Heart left ventricle (tissue), 16 donors: ENCODE data around the gene PODNL1. TPM values are rescaled to one million over a fixed set of nuclear protein-coding genes. Genes with fewer than 3 reads are reported as not detected.

Experiments used
- ATAC-seq, 4 donors: fragments of 200-7000 bp; cut with Tn5 transposase; one replicate each; pipeline ENCODE4 v1.9.1; 2020 to 2022; ENCODE audit warnings: moderate library complexity in 4 of 4, mild to moderate bottlenecking in 3 of 4, moderate number of reproducible peaks in 1 of 4
- DNase-seq, 5 donors: peaks; one replicate each; pipeline ENCODE4 v3.0.0-alpha.2; 2020
- H3K27ac ChIP-seq, 12 donors: fragments of 200-600 bp; sonication (generic) in 4 of 12; one replicate each; pipeline versions ENCODE4 v1.5.0 to v1.8.0; 2016 to 2022; ENCODE audit warnings: mild to moderate bottlenecking in 2 of 12
- H3K27me3 ChIP-seq, 9 donors: fragments of 200-600 bp; sonication (generic) in 2 of 9; one replicate each; pipeline versions ENCODE4 v1.5.1 to v1.8.0; 2016 to 2022; ENCODE audit warnings: mild to moderate bottlenecking in 3 of 9
- H3K36me3 ChIP-seq, 9 donors: fragments of 200-600 bp; sonication (generic) in 2 of 9; one replicate each; pipeline versions ENCODE4 v1.5.0 to v1.8.0; 2018 to 2022; ENCODE audit warnings: mild to moderate bottlenecking in 2 of 9
- H3K4me1 ChIP-seq, 12 donors: fragments of 200-600 bp; sonication (generic) in 4 of 12; one replicate each; pipeline versions ENCODE4 v1.5.0 to v1.8.0; 2016 to 2022; ENCODE audit warnings: mild to moderate bottlenecking in 3 of 12
- H3K4me3 ChIP-seq, 12 donors: fragments of 200-600 bp; sonication (generic) in 4 of 12; one replicate each; pipeline versions ENCODE4 v1.5.0 to v1.8.0; 2017 to 2022; ENCODE audit warnings: mild to moderate bottlenecking in 9 of 12, moderate library complexity in 4 of 12
- H3K9me3 ChIP-seq, 12 donors: fragments of 200-600 bp; sonication (generic) in 4 of 12; one replicate each; pipeline versions ENCODE4 v1.5.0 to v1.8.0; 2016 to 2022; ENCODE audit warnings: mild to moderate bottlenecking in 1 of 12
- CTCF ChIP-seq, 12 donors: fragments of 200-600 bp; sonication (generic) in 4 of 12; IDR thresholded peaks; one replicate each; pipeline versions ENCODE4 v1.5.0 to v1.8.0; 2018 to 2022; ENCODE audit warnings: antibody characterized with exemption in 12 of 12, mild to moderate bottlenecking in 5 of 12
- POLR2A ChIP-seq, 2 donors: fragments of 450-650 bp; IDR thresholded peaks; one replicate each; pipeline ENCODE4 v1.6.1; 2017; ENCODE audit warnings: antibody characterized with exemption in 2 of 2, mild to moderate bottlenecking in 2 of 2, moderate library complexity in 2 of 2
- WGBS, 4 donors: extraction: QIAGEN DNeasy Blood & Tissue Kit in 2 of 4; methylation state at CpG; one replicate each; pipeline versions ENCODE4 v1.1.5 to v1.1.7; 2013 to 2018; 5-methylcytosine and 5-hydroxymethylcytosine counted together
- intact Hi-C, 10 donors: fragments of 100-400 bp; cut with DNase I; formaldehyde crosslinking; loops; one replicate each; pipeline versions ENCODE4 v1.11.1 to v1.14.2; 2022
- polyA plus RNA-seq, 2 donors: library from polyadenylated mRNA; stranded (reverse); fragments of 200-250 nt; gene quantifications; one replicate each; pipeline ENCODE4 v1.2.3, GENCODE V29; 2013
- total RNA-seq, 9 donors: library from RNA; depleted of rRNA in 2 of 9; stranded (reverse); fragments of >200 nt in 2 of 9; fragmentation: NEBNext Ultra II Directional in 3 of 9; extraction: Animal tissue kit (Norgen Biotek cat#: 25700) in 3 of 9; gene quantifications; one replicate each; pipeline versions ENCODE4 v1.1.0 to v1.2.4, GENCODE V29; 2016 to 2023
- donor health status: ischemic (EF 13 %, LVEDD 7.1; RV severe dilation, severe dysfunction).
- donor health status: healthy with polysubstance abuse.
- donor health status: DM: no; HTN: yes; CAD: no.
- donor health status: DM: no; HTN: no; CAD: no.
- donor health status: ischemic (EF 25% LVEDD 6.9; RV normal size, moderate dysfunction).
- donor health status: ischemic (EF 25% LVEDD 5.7; RV mildly dilated, moderate dysfunction).
- donor health status: healthy.
- donor health status: DM: yes; HTN: yes; CAD: no.
- donor health status: ischemic (EF 35%, LVEDD 5.7; RV mildly dilated, moderate dysfunction).
- donor health status: nonischemic (EF 11% LVEDD 7.7; RV severe dilation, severe dysfunction).
- donor health status: DM: yes; HTN: yes; CAD: no.
- donor health status: PGD.
- donor health status: ischemic (EF 29% LVEDD 5.4; RV normal size, mild dysfunction).
- donor health status: nonischemic (EF 23%, LVEDD 6.1; RV moderate dilation, normal function).

Gene PODNL1
- total and polyA plus RNA-seq, 11 donors: 0.36 to 6.3 (median 1.6) TPM; not detected in 1

- peaks cover 5 to 21% (median 12%) of the 10 kb centered on the region in 12 donors for H3K4me1 ChIP-seq
- no peaks in the 10 kb centered on the region for H3K27me3 ChIP-seq
- H3K4me3 ChIP-seq: no peak overlapping the region
- H3K36me3 ChIP-seq: peaks cover 0 to 21% (median 17%) of the 10 kb centered on the region in 9 donors
- H3K9me3 ChIP-seq: no peaks in the 10 kb centered on the region
- TF ChIP-seq CTCF (IDR thresholded peaks at IDR 0.05): no peak
- no peak for TF ChIP-seq POLR2A (IDR thresholded peaks at IDR 0.05)
- no peak for DNase-seq
- H3K27ac ChIP-seq: no peak overlapping the region
- WGBS, 4 donors: 87 to 92% (median 89%) methylated on average over 2 of the region's 2 CpGs
- ATAC-seq: no peak
- intact Hi-C loops: loop anchor here in 7 of 10 donors (1.0 to 10.0 kb wide), 8 partner anchors 36 to 124 kb away; partner anchors contain the start of genes RFX1 (in 5 of the 7), BRME1 (in 2 of the 7), CC2D1A (in 2 of the 7) and MISP3 (in 1 of the 7)
These were observed 12.8 kb upstream of the PODNL1 start for GRCh38 chr19:13951043-13951442.

GRCh38 chr19:13946414-13946813, 8.2 kb upstream of the PODNL1 start:
- no peaks in the 10 kb centered on the region for H3K27me3 ChIP-seq
- peaks cover 0 to under 1% (median 0%) of the 10 kb centered on the region in 12 donors for H3K4me1 ChIP-seq
- H3K4me3 ChIP-seq: no peak overlapping the region
- no peaks in the 10 kb centered on the region for H3K36me3 ChIP-seq
- intact Hi-C loops: no loop called here
- 92 to 97% (median 93%) methylated on average over 4 of the region's 4 CpGs for WGBS, 4 donors
- no peak for DNase-seq
- no peak overlapping the region for H3K27ac ChIP-seq
- no peak for TF ChIP-seq POLR2A (IDR thresholded peaks at IDR 0.05)
- no peak for TF ChIP-seq CTCF (IDR thresholded peaks at IDR 0.05)
- H3K9me3 ChIP-seq: no peaks in the 10 kb centered on the region
- ATAC-seq: no peak

GRCh38 chr19:13942023-13942684, 3.9 kb upstream of the PODNL1 start:
- H3K27ac ChIP-seq: no peak overlapping the region
- TF ChIP-seq POLR2A (IDR thresholded peaks at IDR 0.05) (no peak), CTCF (IDR thresholded peaks at IDR 0.05) (no peak)
- intact Hi-C loops: no loop called here

GRCh38 chr19:13937479-13938300, 527 bp downstream of the PODNL1 start:
- DNase-seq (no peak), ATAC-seq (peak in 1 of 4 donors; percentile 28)
- peaks cover 0 to 4% (median 0%) of the 10 kb centered on the region in 12 donors for H3K4me1 ChIP-seq
- H3K27me3 ChIP-seq: peaks cover 0 to 27% (median 9%) of the 10 kb centered on the region in 9 donors
- WGBS, 4 donors: 11 to 23% (median 15%) methylated on average over 10 to 29 of the region's 29 CpGs
- no peaks in the 10 kb centered on the region for H3K36me3 ChIP-seq
- H3K9me3 ChIP-seq: no peaks in the 10 kb centered on the region
- H3K4me3 ChIP-seq: peak overlapping the region in 7 of 12 donors; percentile 10 to 54 (median 36)
- TF ChIP-seq POLR2A (IDR thresholded peaks at IDR 0.05): no peak
- TF ChIP-seq CTCF (IDR thresholded peaks at IDR 0.05): no peak
- no peak overlapping the region for H3K27ac ChIP-seq
- intact Hi-C loops: no loop called here

More at GRCh38 chr19:13942023-13942684, 3.9 kb upstream of the PODNL1 start:
- DNase-seq (no peak), ATAC-seq (no peak)
- H3K4me3 ChIP-seq: no peak overlapping the region
- WGBS, 4 donors: 88 to 95% (median 93%) methylated on average over 1 of the region's 1 CpG
- peaks cover 0 to 4% (median 0%) of the 10 kb centered on the region in 12 donors for H3K4me1 ChIP-seq
- H3K9me3 ChIP-seq: no peaks in the 10 kb centered on the region
- peaks cover 0 to 7% (median 0%) of the 10 kb centered on the region in 9 donors for H3K27me3 ChIP-seq
- no peaks in the 10 kb centered on the region for H3K36me3 ChIP-seq
